GM23248 (cell line): Measurements from ENCODE around the gene IGF2BP2.

ENCODE experiments used
- EZH2 ChIP-seq: fragments of 200-600 bp; sonication (generic); IDR thresholded peaks from 2 replicates; pipeline ENCODE4 v1.6.1; 2018; ENCODE audit warnings: antibody characterized with exemption, mild to moderate bottlenecking; ENCODE audit not compliant: insufficient read depth, poor library complexity, severe bottlenecking
- EZH2phosphoT487 ChIP-seq: fragments of 200-600 bp; sonication (generic); IDR thresholded peaks from 2 replicates; pipeline ENCODE4 v1.6.1; 2018; ENCODE audit warnings: antibody characterized with exemption, moderate library complexity, mild to moderate bottlenecking, low read depth; ENCODE audit not compliant: insufficient read depth

GRCh38 chr3:185739264-185739701 lies 85.6 kb downstream of the IGF2BP2 start:
- TF ChIP-seq EZH2, result no peak
- no peak for TF ChIP-seq EZH2phosphoT487
